WTC11 (cell line): ENCODE results near the gene NCKAP5. TPM values are rescaled to one million over a fixed set of nuclear protein-coding genes. Genes with fewer than 3 reads are reported as not detected.

Experiments used
- ATAC-seq: fragments of 200-7000 bp; cut with Tn5 transposase; 2 replicates; pipeline ENCODE4 v1.10.0; 2021; ENCODE audit warnings: mild to moderate bottlenecking, moderate library complexity
- CTCF ChIA-PET: fragments of 300-600 bp; sonication (Branson Sonifier 250); formaldehyde crosslinking; loops from one replicate; lab custom pipeline; 2021; ENCODE audit warnings: antibody characterized with exemption; lab: Charles Lee
- POLR2A ChIA-PET: fragments of 350-600 bp; sonication (Branson Sonifier 250); formaldehyde crosslinking; loops from one replicate; lab custom pipeline; 2021; ENCODE audit warnings: antibody characterized with exemption; lab: Charles Lee
- DNase-seq: peaks from one replicate; pipeline ENCODE4 v3.0.0; 2021; ENCODE audit warnings: low spot score
- H3K27ac Mint-ChIP-seq: 2 replicates; pipeline ENCODE4 v1.8.0; 2021; ENCODE audit warnings: mixed read lengths
- H3K27me3 Mint-ChIP-seq: 2 replicates; pipeline ENCODE4 v1.8.0; 2021; ENCODE audit warnings: low read depth, mild to moderate bottlenecking, moderate library complexity, mixed read lengths
- H3K36me3 Mint-ChIP-seq: 2 replicates; pipeline ENCODE4 v1.8.0; 2021; ENCODE audit warnings: mixed read lengths
- H3K4me1 Mint-ChIP-seq: 2 replicates; pipeline ENCODE4 v1.8.0; 2022; ENCODE audit warnings: mixed read lengths
- H3K4me3 Mint-ChIP-seq: 2 replicates; pipeline ENCODE4 v1.8.0; 2021; ENCODE audit warnings: mild to moderate bottlenecking, moderate library complexity, mixed read lengths
- H3K9me3 Mint-ChIP-seq: 2 replicates; pipeline ENCODE4 v1.8.0; 2021; ENCODE audit warnings: mixed read lengths
- ATF3 ChIP-seq: sonication (generic); formaldehyde crosslinking; conservative IDR thresholded peaks from 2 replicates; pipeline ENCODE4 v1.8.1; 2022; ENCODE audit warnings: mild to moderate bottlenecking, missing genetic modification reagents
- ATF6 ChIP-seq: sonication (generic); formaldehyde crosslinking; IDR thresholded peaks from 2 replicates; pipeline ENCODE4 v1.8.1; 2023; ENCODE audit warnings: mild to moderate bottlenecking, missing genetic modification reagents
- ELF4 ChIP-seq: sonication (generic); formaldehyde crosslinking; IDR thresholded peaks from 2 replicates; pipeline ENCODE4 v1.8.1; 2022; ENCODE audit warnings: low read depth, mild to moderate bottlenecking, moderate library complexity, missing genetic modification reagents
- GTF2I ChIP-seq: fragments of 250-450 bp; sonication (Bioruptor Pico); conservative IDR thresholded peaks from 2 replicates; pipeline ENCODE4 v1.4.0; 2021; ENCODE audit warnings: mild to moderate bottlenecking
- MAX ChIP-seq: sonication (generic); formaldehyde crosslinking; IDR thresholded peaks from 2 replicates; pipeline ENCODE4 v1.8.0; 2022; ENCODE audit warnings: mild to moderate bottlenecking, missing genetic modification reagents
- NFYB ChIP-seq: sonication (generic); formaldehyde crosslinking; conservative IDR thresholded peaks from 2 replicates; pipeline ENCODE4 v1.8.0; 2022; ENCODE audit warnings: low read depth, missing genetic modification reagents
- NR3C1 ChIP-seq: sonication (generic); formaldehyde crosslinking; conservative IDR thresholded peaks from 2 replicates; pipeline ENCODE4 v1.8.1; 2023; ENCODE audit warnings: low read depth, mild to moderate bottlenecking, missing genetic modification reagents
- RORB ChIP-seq: fragments of 250-450 bp; sonication (Bioruptor Pico); IDR thresholded peaks from 2 replicates; pipeline ENCODE4 v1.9.0; 2021; ENCODE audit warnings: mild to moderate bottlenecking
- USF2 ChIP-seq: sonication (generic); formaldehyde crosslinking; IDR thresholded peaks from 2 replicates; pipeline ENCODE4 v1.8.1; 2023; ENCODE audit warnings: mild to moderate bottlenecking, missing genetic modification reagents, moderate library complexity
- ZNF121 ChIP-seq: sonication (generic); formaldehyde crosslinking; IDR thresholded peaks from 2 replicates; pipeline ENCODE4 v1.8.0; 2023; ENCODE audit warnings: missing genetic modification reagents
- ZNF138 ChIP-seq: sonication (generic); formaldehyde crosslinking; conservative IDR thresholded peaks from 2 replicates; pipeline ENCODE4 v1.8.1; 2022; ENCODE audit warnings: mild to moderate bottlenecking, moderate library complexity, missing genetic modification reagents
- ZNF232 ChIP-seq: sonication (generic); formaldehyde crosslinking; IDR thresholded peaks from 2 replicates; pipeline ENCODE4 v1.8.0; 2022; ENCODE audit warnings: mild to moderate bottlenecking, missing genetic modification reagents
- ZNF281 ChIP-seq: sonication (generic); formaldehyde crosslinking; IDR thresholded peaks from 2 replicates; pipeline ENCODE4 v1.8.0; 2023; ENCODE audit warnings: mild to moderate bottlenecking, missing genetic modification reagents
- ZNF396 ChIP-seq: fragments of 250-450 bp; sonication (Bioruptor Pico); IDR thresholded peaks from 2 replicates; pipeline ENCODE4 v1.8.0; 2021; ENCODE audit warnings: mild to moderate bottlenecking, moderate library complexity, borderline replicate concordance
- ZNF671 ChIP-seq: fragments of 250-450 bp; sonication (Bioruptor Pico); IDR thresholded peaks from 2 replicates; pipeline ENCODE4 v1.8.0; 2021; ENCODE audit warnings: mild to moderate bottlenecking
- ZSCAN18 ChIP-seq: fragments of 250-450 bp; sonication (Bioruptor Pico); IDR thresholded peaks from 2 replicates; pipeline ENCODE4 v2.1.2; 2022; ENCODE audit warnings: mild to moderate bottlenecking, moderate library complexity
- total RNA-seq: library from RNA; stranded (reverse); gene quantifications from 3 replicates; pipeline ENCODE4 v1.2.3, GENCODE V29; 2021

NCKAP5 gene
- total RNA-seq, 1 experiment from 2014 or later = 0.55 TPM

GRCh38 chr2:132726155-132726554 is 842.1 kb downstream of the NCKAP5 start (continued):
- TF ChIP-seq ZNF281 (CRISPR knock-in tag) = no peak

GRCh38 chr2:132725748-132726147 is 842.5 kb downstream of the NCKAP5 start:
- ChIA-PET CTCF (no interaction called here), POLR2A (no interaction called here)

GRCh38 chr2:132725148-132725547 is 843.1 kb downstream of the NCKAP5 start:
- ChIA-PET CTCF (no interaction called here), POLR2A (no interaction called here)
- no peak overlapping the region for H3K4me3 Mint-ChIP-seq
- no peaks in the 10 kb centered on the region for H3K4me1 Mint-ChIP-seq
- 0 out of 2 replicates have a peak, but pooled peaks cover 4% of the 10 kb centered on the region for H3K9me3 Mint-ChIP-seq
- no peak for DNase-seq
- TF ChIP-seq ATF3 (CRISPR knock-in tag) (no peak), ZNF138 (CRISPR knock-in tag) (no peak), ZSCAN18 (CRISPR knock-in tag) (no peak), USF2 (CRISPR knock-in tag) (no peak), ZNF121 (no peak), GTF2I (no peak), ATF6 (no peak), ZNF232 (CRISPR knock-in tag) (no peak), RORB (CRISPR knock-in tag) (no peak), NR3C1 (no peak), ELF4 (CRISPR knock-in tag) (no peak)
- H3K36me3 Mint-ChIP-seq = no peaks in the 10 kb centered on the region
- ATAC-seq = no peak
- H3K27me3 Mint-ChIP-seq = no peaks in the 10 kb centered on the region
- no peak overlapping the region for H3K27ac Mint-ChIP-seq

More at GRCh38 chr2:132725748-132726147, 842.5 kb downstream of the NCKAP5 start:
- Mint-ChIP-seq H3K4me1 (no peaks in the 10 kb centered on the region), H3K36me3 (no peaks in the 10 kb centered on the region)
- ATAC-seq = no peak
- no peak for TF ChIP-seq ZNF396 (CRISPR knock-in tag)
- TF ChIP-seq ZNF671 (CRISPR knock-in tag) = no peak
- TF ChIP-seq NFYB (CRISPR knock-in tag) = no peak
- no peak for TF ChIP-seq MAX (CRISPR knock-in tag)
- no peak for TF ChIP-seq ZNF232 (CRISPR knock-in tag)
- TF ChIP-seq, all 79 proteins: peak for 0
- Mint-ChIP-seq H3K27ac (no peak overlapping the region), H3K4me3 (no peak overlapping the region), H3K27me3 (no peaks in the 10 kb centered on the region), H3K9me3 (0 out of 2 replicates have a peak, but pooled peaks cover 4% of the 10 kb centered on the region)
- DNase-seq = no peak
